Neural crest cell (in vitro differentiated cells): ENCODE measurements around the gene TPM2. TPM values are rescaled to one million over a fixed set of nuclear protein-coding genes. Genes with fewer than 3 reads are reported as not detected.

Source experiments
- DNase-seq: peaks from one replicate; pipeline ENCODE4 v3.0.0; 2021; ENCODE audit warnings: low read depth, mixed read lengths, low spot score
- H3K27ac Mint-ChIP-seq: one replicate; pipeline ENCODE4 v1.8.0; 2021; ENCODE audit warnings: mild to moderate bottlenecking, mixed read lengths; ENCODE audit not compliant: unreplicated experiment
- H3K27me3 Mint-ChIP-seq: 2 replicates; pipeline ENCODE4 v1.8.0; 2021; ENCODE audit warnings: low read depth, mild to moderate bottlenecking, mixed read lengths
- H3K36me3 Mint-ChIP-seq: 2 replicates; pipeline ENCODE4 v1.8.0; 2021; ENCODE audit warnings: low read depth, mild to moderate bottlenecking, mixed read lengths
- H3K4me1 Mint-ChIP-seq: 2 replicates; pipeline ENCODE4 v1.8.0; 2021; ENCODE audit warnings: mixed read lengths
- H3K4me3 Mint-ChIP-seq: one replicate; pipeline ENCODE4 v1.8.0; 2021; ENCODE audit warnings: mild to moderate bottlenecking, mixed read lengths
- H3K9me3 Mint-ChIP-seq: 2 replicates; pipeline ENCODE4 v1.8.0; 2021; ENCODE audit warnings: mixed read lengths
- total RNA-seq: library from RNA; stranded (reverse); gene quantifications from 2 replicates; pipeline ENCODE4 v1.2.1, GENCODE V29; 2021
- TF ChIP-seq, protein P1 (sequence below): fragments of 200-600 bp; sonication (generic); conservative IDR thresholded peaks from 2 replicates; pipeline ENCODE4 v1.5.0; 2021; ENCODE audit warnings: antibody characterized with exemption, mild to moderate bottlenecking

TPM2 gene
- total RNA-seq, 1 donor from 2014 or later: 159 TPM

DNA sequence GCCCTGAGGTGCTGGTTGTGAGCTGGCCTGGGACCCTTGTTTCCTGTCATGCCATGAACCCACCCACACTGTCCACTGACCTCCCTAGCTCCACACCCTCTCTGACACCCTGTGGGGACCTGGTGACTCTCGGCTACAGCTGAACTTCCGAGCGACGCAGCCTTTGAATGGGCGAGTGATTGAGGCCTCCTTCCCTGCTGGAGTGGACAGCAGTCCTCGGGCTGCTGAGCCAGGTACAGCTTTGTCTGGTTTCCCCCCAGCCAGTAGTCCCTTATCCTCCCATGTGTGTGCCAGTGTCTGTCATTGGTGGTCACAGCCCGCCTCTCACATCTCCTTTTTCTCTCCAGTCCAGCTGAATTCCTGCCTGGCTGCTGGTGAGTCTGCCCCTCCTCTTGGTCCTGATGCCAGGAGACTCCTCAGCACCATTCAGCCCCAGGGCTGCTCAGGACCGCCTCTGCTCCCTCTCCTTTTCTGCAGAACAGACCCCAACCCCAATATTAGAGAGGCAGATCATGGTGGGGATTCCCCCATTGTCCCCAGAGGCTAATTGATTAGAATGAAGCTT lies 9.9 kb downstream of the TPM2 start:
- TF ChIP-seq, protein P1, sequence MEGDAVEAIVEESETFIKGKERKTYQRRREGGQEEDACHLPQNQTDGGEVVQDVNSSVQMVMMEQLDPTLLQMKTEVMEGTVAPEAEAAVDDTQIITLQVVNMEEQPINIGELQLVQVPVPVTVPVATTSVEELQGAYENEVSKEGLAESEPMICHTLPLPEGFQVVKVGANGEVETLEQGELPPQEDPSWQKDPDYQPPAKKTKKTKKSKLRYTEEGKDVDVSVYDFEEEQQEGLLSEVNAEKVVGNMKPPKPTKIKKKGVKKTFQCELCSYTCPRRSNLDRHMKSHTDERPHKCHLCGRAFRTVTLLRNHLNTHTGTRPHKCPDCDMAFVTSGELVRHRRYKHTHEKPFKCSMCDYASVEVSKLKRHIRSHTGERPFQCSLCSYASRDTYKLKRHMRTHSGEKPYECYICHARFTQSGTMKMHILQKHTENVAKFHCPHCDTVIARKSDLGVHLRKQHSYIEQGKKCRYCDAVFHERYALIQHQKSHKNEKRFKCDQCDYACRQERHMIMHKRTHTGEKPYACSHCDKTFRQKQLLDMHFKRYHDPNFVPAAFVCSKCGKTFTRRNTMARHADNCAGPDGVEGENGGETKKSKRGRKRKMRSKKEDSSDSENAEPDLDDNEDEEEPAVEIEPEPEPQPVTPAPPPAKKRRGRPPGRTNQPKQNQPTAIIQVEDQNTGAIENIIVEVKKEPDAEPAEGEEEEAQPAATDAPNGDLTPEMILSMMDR: no peak
- no peak for DNase-seq
- Mint-ChIP-seq H3K4me3 (no peak overlapping the region), H3K36me3 (peaks cover 6% of the 10 kb centered on the region), H3K27ac (no peak overlapping the region), H3K27me3 (peaks cover 3% of the 10 kb centered on the region), H3K9me3 (no peaks in the 10 kb centered on the region), H3K4me1 (peaks cover 14% of the 10 kb centered on the region)

DNA sequence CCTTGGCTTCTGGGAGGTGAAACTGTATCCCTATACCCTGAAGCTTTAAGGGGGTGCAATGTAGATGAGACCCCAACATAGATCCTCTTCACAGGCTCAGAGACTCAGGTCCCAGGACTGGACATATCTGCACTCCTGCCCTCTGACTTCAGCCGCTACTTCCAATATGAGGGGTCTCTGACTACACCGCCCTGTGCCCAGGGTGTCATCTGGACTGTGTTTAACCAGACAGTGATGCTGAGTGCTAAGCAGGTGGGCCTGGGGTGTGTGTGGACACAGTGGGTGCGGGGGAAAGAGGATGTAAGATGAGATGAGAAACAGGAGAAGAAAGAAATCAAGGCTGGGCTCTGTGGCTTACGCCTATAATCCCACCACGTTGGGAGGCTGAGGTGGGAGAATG lies 10.6 kb downstream of the TPM2 start:
- no peak for DNase-seq
- no peak overlapping the region for H3K27ac Mint-ChIP-seq
- TF ChIP-seq, protein P1: no peak
- no peaks in the 10 kb centered on the region for H3K9me3 Mint-ChIP-seq
- H3K4me3 Mint-ChIP-seq: no peak overlapping the region
- peaks cover 6% of the 10 kb centered on the region for H3K36me3 Mint-ChIP-seq
- peaks cover 20% of the 10 kb centered on the region for H3K4me1 Mint-ChIP-seq
- H3K27me3 Mint-ChIP-seq: peaks cover 8% of the 10 kb centered on the region

DNA sequence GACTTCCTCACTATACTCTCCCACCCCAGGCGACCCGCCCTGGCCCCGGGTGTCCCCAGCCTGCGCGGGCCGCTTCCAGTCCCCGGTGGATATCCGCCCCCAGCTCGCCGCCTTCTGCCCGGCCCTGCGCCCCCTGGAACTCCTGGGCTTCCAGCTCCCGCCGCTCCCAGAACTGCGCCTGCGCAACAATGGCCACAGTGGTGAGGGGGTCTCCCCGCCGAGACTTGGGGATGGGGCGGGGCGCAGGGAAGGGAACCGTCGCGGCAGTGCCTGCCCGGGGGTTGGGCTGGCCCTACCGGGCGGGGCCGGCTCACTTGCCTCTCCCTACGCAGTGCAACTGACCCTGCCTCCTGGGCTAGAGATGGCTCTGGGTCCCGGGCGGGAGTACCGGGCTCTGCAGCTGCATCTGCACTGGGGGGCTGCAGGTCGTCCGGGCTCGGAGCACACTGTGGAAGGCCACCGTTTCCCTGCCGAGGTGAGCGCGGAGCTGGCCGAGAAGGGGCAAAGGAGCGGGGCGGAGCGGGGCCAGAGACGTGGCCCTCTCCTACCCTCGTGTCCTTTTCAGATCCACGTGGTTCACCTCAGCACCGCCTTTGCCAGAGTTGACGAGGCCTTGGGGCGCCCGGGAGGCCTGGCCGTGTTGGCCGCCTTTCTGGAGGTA lies 13.9 kb downstream of the TPM2 start:
- peak overlapping the region; percentile 75 for H3K4me3 Mint-ChIP-seq
- DNase-seq: peak; percentile 90
- H3K9me3 Mint-ChIP-seq: no peaks in the 10 kb centered on the region
- H3K27me3 Mint-ChIP-seq: peaks cover 8% of the 10 kb centered on the region
- H3K4me1 Mint-ChIP-seq: peaks cover 11% of the 10 kb centered on the region
- TF ChIP-seq, protein P1: no peak
- H3K36me3 Mint-ChIP-seq: no peaks in the 10 kb centered on the region
- H3K27ac Mint-ChIP-seq: no peak overlapping the region

DNA sequence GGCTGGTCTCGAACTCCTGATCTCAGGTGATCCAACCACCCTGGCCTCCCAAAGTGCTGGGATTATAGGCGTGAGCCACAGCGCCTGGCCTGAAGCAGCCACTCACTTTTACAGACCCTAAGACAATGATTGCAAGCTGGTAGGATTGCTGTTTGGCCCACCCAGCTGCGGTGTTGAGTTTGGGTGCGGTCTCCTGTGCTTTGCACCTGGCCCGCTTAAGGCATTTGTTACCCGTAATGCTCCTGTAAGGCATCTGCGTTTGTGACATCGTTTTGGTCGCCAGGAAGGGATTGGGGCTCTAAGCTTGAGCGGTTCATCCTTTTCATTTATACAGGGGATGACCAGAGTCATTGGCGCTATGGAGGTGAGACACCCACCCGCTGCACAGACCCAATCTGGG lies 14.5 kb downstream of the TPM2 start:
- Mint-ChIP-seq H3K36me3 (no peaks in the 10 kb centered on the region), H3K9me3 (no peaks in the 10 kb centered on the region), H3K4me1 (peaks cover 11% of the 10 kb centered on the region), H3K27ac (no peak overlapping the region), H3K27me3 (peaks cover 8% of the 10 kb centered on the region), H3K4me3 (peak overlapping the region; percentile 75)
- TF ChIP-seq, protein P1: no peak
- no peak for DNase-seq

DNA sequence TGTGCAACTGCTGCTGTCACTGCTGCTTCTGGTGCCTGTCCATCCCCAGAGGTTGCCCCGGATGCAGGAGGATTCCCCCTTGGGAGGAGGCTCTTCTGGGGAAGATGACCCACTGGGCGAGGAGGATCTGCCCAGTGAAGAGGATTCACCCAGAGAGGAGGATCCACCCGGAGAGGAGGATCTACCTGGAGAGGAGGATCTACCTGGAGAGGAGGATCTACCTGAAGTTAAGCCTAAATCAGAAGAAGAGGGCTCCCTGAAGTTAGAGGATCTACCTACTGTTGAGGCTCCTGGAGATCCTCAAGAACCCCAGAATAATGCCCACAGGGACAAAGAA lies 15.7 kb downstream of the TPM2 start:
- Mint-ChIP-seq H3K4me1 (peaks cover 11% of the 10 kb centered on the region), H3K27me3 (peaks cover 8% of the 10 kb centered on the region), H3K36me3 (no peaks in the 10 kb centered on the region), H3K4me3 (peak overlapping the region; percentile 74), H3K27ac (no peak overlapping the region), H3K9me3 (no peaks in the 10 kb centered on the region)
- TF ChIP-seq, protein P1: no peak
- DNase-seq: no peak
